ENCODE measurements around the gene SERPINA10. TPM values are rescaled to one million over a fixed set of nuclear protein-coding genes. Genes with fewer than 3 reads are reported as not detected.

Gene SERPINA10
- total and polyA plus RNA-seq, 11 donors, result not detected

DNA sequence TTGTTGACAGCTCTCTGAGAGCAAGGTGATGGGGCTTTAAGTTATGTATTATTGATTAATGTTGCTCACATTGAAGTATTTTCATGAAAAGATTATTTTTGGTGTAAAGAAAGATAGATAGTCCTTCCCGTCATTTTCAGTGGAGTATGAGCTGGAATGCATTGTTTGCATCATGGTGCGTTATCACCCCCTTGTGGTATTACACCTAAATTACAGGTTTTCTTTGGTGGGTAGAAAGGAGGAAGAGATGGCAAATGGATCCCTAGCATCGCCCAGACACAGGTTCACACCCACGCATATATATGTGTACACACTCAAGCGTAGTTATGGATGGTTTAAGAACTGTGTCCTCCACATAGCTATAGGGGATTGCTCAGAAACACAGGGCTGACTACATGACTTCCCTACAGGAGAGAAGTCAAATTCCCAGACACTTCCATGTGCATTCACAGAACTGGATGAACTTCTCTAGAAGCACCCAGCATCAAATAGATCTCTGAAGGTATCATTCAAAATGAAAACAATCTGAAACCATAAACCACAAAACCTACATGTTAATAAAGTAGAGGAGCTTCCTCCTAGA is 14.4 kb upstream of the SERPINA10 start:
- ATAC-seq (no peak), DNase-seq (no peak)
- Histone ChIP-seq H3K4me1 (no peaks in the 10 kb centered on the region), H3K27me3 (peaks cover 0 to 11% (median 0%) of the 10 kb centered on the region in 9 donors), H3K27ac (no peak overlapping the region), H3K4me3 (no peak overlapping the region), H3K9me3 (peaks cover 0 to 20% (median 6%) of the 10 kb centered on the region in 12 donors), H3K36me3 (no peaks in the 10 kb centered on the region)
- no peak for TF ChIP-seq POLR2A (IDR thresholded peaks at IDR 0.05)
- TF ChIP-seq, protein P1, sequence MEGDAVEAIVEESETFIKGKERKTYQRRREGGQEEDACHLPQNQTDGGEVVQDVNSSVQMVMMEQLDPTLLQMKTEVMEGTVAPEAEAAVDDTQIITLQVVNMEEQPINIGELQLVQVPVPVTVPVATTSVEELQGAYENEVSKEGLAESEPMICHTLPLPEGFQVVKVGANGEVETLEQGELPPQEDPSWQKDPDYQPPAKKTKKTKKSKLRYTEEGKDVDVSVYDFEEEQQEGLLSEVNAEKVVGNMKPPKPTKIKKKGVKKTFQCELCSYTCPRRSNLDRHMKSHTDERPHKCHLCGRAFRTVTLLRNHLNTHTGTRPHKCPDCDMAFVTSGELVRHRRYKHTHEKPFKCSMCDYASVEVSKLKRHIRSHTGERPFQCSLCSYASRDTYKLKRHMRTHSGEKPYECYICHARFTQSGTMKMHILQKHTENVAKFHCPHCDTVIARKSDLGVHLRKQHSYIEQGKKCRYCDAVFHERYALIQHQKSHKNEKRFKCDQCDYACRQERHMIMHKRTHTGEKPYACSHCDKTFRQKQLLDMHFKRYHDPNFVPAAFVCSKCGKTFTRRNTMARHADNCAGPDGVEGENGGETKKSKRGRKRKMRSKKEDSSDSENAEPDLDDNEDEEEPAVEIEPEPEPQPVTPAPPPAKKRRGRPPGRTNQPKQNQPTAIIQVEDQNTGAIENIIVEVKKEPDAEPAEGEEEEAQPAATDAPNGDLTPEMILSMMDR (IDR thresholded peaks at IDR 0.05), result peak in 1 of 12 donors; percentile 13
- WGBS, 4 donors, result 25 to 48% (median 37%) methylated on average over 5 of the region's 5 CpGs
- intact Hi-C loops (cut with DNase I), result no loop called here

GRCh38 chr14:94306047-94306978 is 13.2 kb upstream of the SERPINA10 start:
- TF ChIP-seq, protein P1 (IDR thresholded peaks at IDR 0.05), result no peak
- no peak for TF ChIP-seq POLR2A (IDR thresholded peaks at IDR 0.05)
- DNase-seq (no peak), ATAC-seq (no peak)
- no peaks in the 10 kb centered on the region for H3K36me3 ChIP-seq
- H3K27me3 ChIP-seq, result peaks cover 0 to 11% (median 0%) of the 10 kb centered on the region in 9 donors
- H3K9me3 ChIP-seq, result peaks cover 0 to 20% (median 6%) of the 10 kb centered on the region in 12 donors
- no peaks in the 10 kb centered on the region for H3K4me1 ChIP-seq
- intact Hi-C loops (cut with DNase I), result no loop called here
- H3K4me3 ChIP-seq, result no peak overlapping the region
- H3K27ac ChIP-seq, result no peak overlapping the region
- 72 to 75% (median 74%) methylated on average over 12 of the region's 12 CpGs for WGBS, 4 donors

DNA sequence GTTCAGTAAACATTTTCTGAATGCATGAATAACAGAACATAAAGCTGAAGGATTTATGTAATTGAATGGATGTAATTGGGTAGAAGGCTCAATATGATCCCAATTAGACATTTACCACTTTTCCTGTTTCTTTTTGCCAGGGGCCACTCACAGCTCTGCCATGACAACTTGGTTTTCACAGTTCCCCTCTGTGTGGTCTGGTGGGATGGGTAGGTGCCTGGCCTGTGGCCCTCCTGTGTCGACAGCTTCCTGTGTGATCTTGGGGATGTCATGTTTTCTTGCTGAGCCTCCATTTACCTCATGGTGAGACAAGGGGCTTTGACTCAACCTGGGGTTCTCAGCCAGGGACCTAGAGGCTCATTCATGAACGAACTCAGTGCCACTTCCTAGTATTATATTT is 12.6 kb upstream of the SERPINA10 start:
- no peak for ATAC-seq
- Histone ChIP-seq H3K27me3 (peaks cover 0 to 11% (median 0%) of the 10 kb centered on the region in 9 donors), H3K36me3 (no peaks in the 10 kb centered on the region), H3K27ac (no peak overlapping the region), H3K4me3 (no peak overlapping the region), H3K4me1 (no peaks in the 10 kb centered on the region), H3K9me3 (peaks cover 0 to 20% (median 6%) of the 10 kb centered on the region in 12 donors)
- 59 to 68% (median 66%) methylated on average over 2 of the region's 2 CpGs for WGBS, 4 donors
- DNase-seq, result no peak
- TF ChIP-seq POLR2A (IDR thresholded peaks at IDR 0.05), result no peak
- TF ChIP-seq, protein P1 (IDR thresholded peaks at IDR 0.05), result no peak
- intact Hi-C loops (cut with DNase I), result no loop called here

DNA sequence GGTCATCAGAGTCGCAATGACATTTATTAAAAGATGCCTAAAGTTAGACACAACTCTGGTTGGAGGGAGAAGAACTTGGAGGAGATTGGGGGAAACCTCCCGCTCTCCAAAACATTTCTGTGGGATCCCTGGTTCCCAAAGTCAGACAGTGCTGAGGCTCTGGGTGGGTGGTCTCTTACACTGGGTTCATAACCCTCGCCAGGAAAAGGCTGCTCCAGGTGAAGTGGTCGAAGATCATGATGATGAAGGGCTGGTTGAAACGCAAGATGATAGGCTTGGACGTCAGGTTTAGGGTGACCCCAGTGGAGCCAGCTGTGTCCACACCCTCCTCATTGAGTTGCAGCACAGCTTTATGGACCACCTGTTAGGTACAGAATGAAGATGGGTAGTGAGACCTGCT is 11.2 kb upstream of the SERPINA10 start:
- 84 to 90% (median 86%) methylated on average over 6 of the region's 6 CpGs for WGBS, 4 donors
- TF ChIP-seq, protein P1 (IDR thresholded peaks at IDR 0.05), result no peak
- no peak for TF ChIP-seq POLR2A (IDR thresholded peaks at IDR 0.05)
- H3K27ac ChIP-seq, result no peak overlapping the region
- DNase-seq (no peak), ATAC-seq (no peak)
- no peak overlapping the region for H3K4me3 ChIP-seq
- H3K27me3 ChIP-seq, result peaks cover 0 to 11% (median 0%) of the 10 kb centered on the region in 9 donors
- intact Hi-C loops (cut with DNase I), result no loop called here
- H3K36me3 ChIP-seq, result no peaks in the 10 kb centered on the region
- H3K4me1 ChIP-seq, result no peaks in the 10 kb centered on the region
- peaks cover 0 to 20% (median 6%) of the 10 kb centered on the region in 12 donors for H3K9me3 ChIP-seq

Measured in heart left ventricle (tissue), 16 donors.